ENCODE measurements around the gene P2RX3. TPM values are rescaled to one million over a fixed set of nuclear protein-coding genes. Genes with fewer than 3 reads are reported as not detected.

The P2RX3 gene
- total and polyA plus RNA-seq, 4 donors = 0.11 TPM; not detected in 3

DNA sequence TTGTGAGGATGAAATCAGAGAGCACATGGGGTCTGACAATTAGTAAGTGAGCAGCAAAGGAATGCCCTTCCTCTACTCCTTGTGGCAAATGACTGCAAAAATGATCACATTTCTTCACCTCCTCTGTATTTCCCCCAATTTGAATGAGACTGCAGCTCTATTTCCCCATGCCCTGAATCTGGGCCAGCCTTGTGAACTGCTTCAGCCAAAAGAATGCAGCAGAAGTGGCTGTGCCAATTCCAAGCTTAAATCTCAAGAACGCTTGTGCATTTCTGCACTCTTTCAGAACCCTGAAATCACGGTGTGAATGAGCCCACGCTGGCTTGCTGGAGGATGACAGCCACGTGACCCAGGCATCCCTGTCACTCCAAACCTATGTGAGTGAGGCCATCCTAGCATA lies 78.9 kb downstream of the P2RX3 start:
- DNase-seq (peak; percentile 29 to 80 (median 52)), ATAC-seq (ENCODE audit: insufficient read depth, low FRiP score) (peak; percentile 24)
- Histone ChIP-seq H3K27ac (ENCODE audit: low read depth in 1 of 2, low read length in 1 of 2) (no peak overlapping the region), H3K4me1 (ENCODE audit: control insufficient read depth in 5 of 5, insufficient read depth in 5 of 5, low read length in 5 of 5) (peaks cover 0 to 4% (median 0%) of the 10 kb centered on the region in 5 donors), H3K9me3 (ENCODE audit: control insufficient read depth in 4 of 4, insufficient read depth in 3 of 4, low read length in 3 of 4) (no peaks in the 10 kb centered on the region), H3K36me3 (ENCODE audit: control insufficient read depth in 4 of 4, insufficient read depth in 4 of 4, low read length in 4 of 4) (peaks cover 10 to 54% (median 34%) of the 10 kb centered on the region in 4 donors), H3K4me3 (no peak overlapping the region), H3K27me3 (ENCODE audit: control insufficient read depth in 3 of 3, insufficient read depth in 3 of 3, low read length in 2 of 3) (no peaks in the 10 kb centered on the region), H3K9ac (ENCODE audit: insufficient read depth in 1 of 2, low read length in 2 of 2) (no peak overlapping the region)
- 57 to 61% methylated on average over 4 of the region's 4 CpGs for WGBS, 2 donors
- TF ChIP-seq, protein P1, sequence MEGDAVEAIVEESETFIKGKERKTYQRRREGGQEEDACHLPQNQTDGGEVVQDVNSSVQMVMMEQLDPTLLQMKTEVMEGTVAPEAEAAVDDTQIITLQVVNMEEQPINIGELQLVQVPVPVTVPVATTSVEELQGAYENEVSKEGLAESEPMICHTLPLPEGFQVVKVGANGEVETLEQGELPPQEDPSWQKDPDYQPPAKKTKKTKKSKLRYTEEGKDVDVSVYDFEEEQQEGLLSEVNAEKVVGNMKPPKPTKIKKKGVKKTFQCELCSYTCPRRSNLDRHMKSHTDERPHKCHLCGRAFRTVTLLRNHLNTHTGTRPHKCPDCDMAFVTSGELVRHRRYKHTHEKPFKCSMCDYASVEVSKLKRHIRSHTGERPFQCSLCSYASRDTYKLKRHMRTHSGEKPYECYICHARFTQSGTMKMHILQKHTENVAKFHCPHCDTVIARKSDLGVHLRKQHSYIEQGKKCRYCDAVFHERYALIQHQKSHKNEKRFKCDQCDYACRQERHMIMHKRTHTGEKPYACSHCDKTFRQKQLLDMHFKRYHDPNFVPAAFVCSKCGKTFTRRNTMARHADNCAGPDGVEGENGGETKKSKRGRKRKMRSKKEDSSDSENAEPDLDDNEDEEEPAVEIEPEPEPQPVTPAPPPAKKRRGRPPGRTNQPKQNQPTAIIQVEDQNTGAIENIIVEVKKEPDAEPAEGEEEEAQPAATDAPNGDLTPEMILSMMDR (IDR thresholded peaks at IDR 0.05; ENCODE audit: control extremely low read depth, extremely low read depth) = no peak

DNA sequence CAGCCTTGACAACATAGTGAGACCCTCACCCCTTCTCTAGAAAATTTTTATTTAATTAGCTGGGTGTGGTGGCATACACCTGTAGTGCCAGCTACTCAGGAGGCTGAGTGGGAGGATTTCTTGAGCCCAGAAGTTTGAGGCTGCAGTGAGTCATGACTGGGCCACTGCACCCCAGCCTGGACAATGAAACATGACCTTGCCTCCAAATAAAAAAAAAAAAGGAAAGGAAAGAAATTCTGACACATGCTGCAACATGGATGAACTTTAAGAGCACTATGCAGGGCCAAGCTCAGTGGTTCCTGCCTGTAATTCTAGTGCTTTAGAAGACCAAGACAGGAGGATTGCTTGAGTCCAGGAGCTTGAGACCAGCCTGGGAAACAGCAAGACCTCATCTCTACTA lies 80.0 kb downstream of the P2RX3 start:
- no peaks in the 10 kb centered on the region for H3K9me3 ChIP-seq (ENCODE audit: control insufficient read depth in 4 of 4, insufficient read depth in 3 of 4, low read length in 3 of 4)
- H3K36me3 ChIP-seq (ENCODE audit: control insufficient read depth in 4 of 4, insufficient read depth in 4 of 4, low read length in 4 of 4) = peaks cover 10 to 56% (median 34%) of the 10 kb centered on the region in 4 donors
- H3K9ac ChIP-seq (ENCODE audit: insufficient read depth in 1 of 2, low read length in 2 of 2) = no peak overlapping the region
- ATAC-seq (ENCODE audit: insufficient read depth, low FRiP score) (no peak), DNase-seq (no peak)
- no peaks in the 10 kb centered on the region for H3K27me3 ChIP-seq (ENCODE audit: control insufficient read depth in 3 of 3, insufficient read depth in 3 of 3, low read length in 2 of 3)
- H3K4me3 ChIP-seq = no peak overlapping the region
- peaks cover 0 to 4% (median 0%) of the 10 kb centered on the region in 5 donors for H3K4me1 ChIP-seq (ENCODE audit: control insufficient read depth in 5 of 5, insufficient read depth in 5 of 5, low read length in 5 of 5)
- TF ChIP-seq, protein P1 (IDR thresholded peaks at IDR 0.05; ENCODE audit: control extremely low read depth, extremely low read depth) = no peak
- H3K27ac ChIP-seq (ENCODE audit: low read depth in 1 of 2, low read length in 1 of 2) = no peak overlapping the region

DNA sequence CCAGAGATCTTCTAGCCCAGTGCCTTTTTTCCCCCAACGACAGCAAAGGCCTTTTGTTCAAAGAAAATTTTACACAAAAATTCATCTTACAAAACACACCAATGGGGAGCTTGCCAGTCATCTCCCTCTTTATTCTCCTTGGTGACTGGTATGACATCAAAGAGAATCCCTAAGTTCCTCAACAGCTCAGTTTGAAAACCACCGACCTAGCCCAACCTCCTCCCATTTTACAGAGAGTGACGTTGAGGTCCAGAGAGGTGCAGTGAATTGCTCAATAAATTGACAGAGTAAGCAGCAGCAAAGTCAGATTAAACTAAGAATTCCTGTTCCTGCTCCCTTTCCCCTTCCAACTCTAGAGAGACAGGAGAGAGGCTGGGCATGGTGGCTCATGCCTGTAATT lies 81.0 kb downstream of the P2RX3 start:
- Histone ChIP-seq H3K9ac (ENCODE audit: insufficient read depth in 1 of 2, low read length in 2 of 2) (no peak overlapping the region), H3K9me3 (ENCODE audit: control insufficient read depth in 4 of 4, insufficient read depth in 3 of 4, low read length in 3 of 4) (no peaks in the 10 kb centered on the region), H3K27ac (ENCODE audit: low read depth in 1 of 2, low read length in 1 of 2) (no peak overlapping the region), H3K27me3 (ENCODE audit: control insufficient read depth in 3 of 3, insufficient read depth in 3 of 3, low read length in 2 of 3) (no peaks in the 10 kb centered on the region), H3K36me3 (ENCODE audit: control insufficient read depth in 4 of 4, insufficient read depth in 4 of 4, low read length in 4 of 4) (peaks cover 10 to 49% (median 31%) of the 10 kb centered on the region in 4 donors), H3K4me1 (ENCODE audit: control insufficient read depth in 5 of 5, insufficient read depth in 5 of 5, low read length in 5 of 5) (peaks cover 0 to 8% (median 0%) of the 10 kb centered on the region in 5 donors), H3K4me3 (no peak overlapping the region)
- no peak for ATAC-seq (ENCODE audit: insufficient read depth, low FRiP score)
- 84 to 86% methylated on average over 3 of the region's 3 CpGs for WGBS, 2 donors
- TF ChIP-seq, protein P1 (IDR thresholded peaks at IDR 0.05; ENCODE audit: control extremely low read depth, extremely low read depth) = no peak
- no peak for DNase-seq

DNA sequence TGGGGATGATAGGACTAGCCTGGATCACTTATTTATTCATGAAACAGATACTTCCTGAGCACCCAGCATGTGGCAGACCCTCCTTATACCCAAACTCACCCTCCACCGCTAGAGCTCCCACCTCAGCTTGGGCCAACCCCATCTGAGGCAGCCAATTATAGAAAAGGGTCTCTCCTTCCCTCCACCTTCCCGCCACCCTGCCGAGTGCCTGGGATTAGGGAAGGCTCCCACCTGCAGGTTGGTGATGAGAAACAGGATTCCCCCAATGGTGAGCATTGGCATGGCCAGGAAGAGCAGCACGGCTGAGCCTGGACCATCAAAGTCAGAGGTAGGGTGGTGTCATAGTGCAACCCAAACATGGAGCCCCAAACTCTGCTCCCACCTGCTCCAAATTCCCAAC lies 82.9 kb downstream of the P2RX3 start:
- Histone ChIP-seq H3K27me3 (ENCODE audit: control insufficient read depth in 3 of 3, insufficient read depth in 3 of 3, low read length in 2 of 3) (no peaks in the 10 kb centered on the region), H3K36me3 (ENCODE audit: control insufficient read depth in 4 of 4, insufficient read depth in 4 of 4, low read length in 4 of 4) (peaks cover 3 to 36% (median 26%) of the 10 kb centered on the region in 4 donors), H3K9ac (ENCODE audit: insufficient read depth in 1 of 2, low read length in 2 of 2) (no peak overlapping the region), H3K9me3 (ENCODE audit: control insufficient read depth in 4 of 4, insufficient read depth in 3 of 4, low read length in 3 of 4) (no peaks in the 10 kb centered on the region), H3K4me3 (no peak overlapping the region), H3K27ac (ENCODE audit: low read depth in 1 of 2, low read length in 1 of 2) (no peak overlapping the region), H3K4me1 (ENCODE audit: control insufficient read depth in 5 of 5, insufficient read depth in 5 of 5, low read length in 5 of 5) (peaks cover 0 to 25% (median 8%) of the 10 kb centered on the region in 5 donors)
- ATAC-seq (ENCODE audit: insufficient read depth, low FRiP score) (no peak), DNase-seq (no peak)
- WGBS, 2 donors = 96 to 97% methylated on average over 4 of the region's 4 CpGs
- TF ChIP-seq, protein P1 (IDR thresholded peaks at IDR 0.05; ENCODE audit: control extremely low read depth, extremely low read depth) = no peak

Data from lung (tissue), 12 donors.